Measurements from ENCODE around the gene CDKL5. TPM values are rescaled to one million over a fixed set of nuclear protein-coding genes. Genes with fewer than 3 reads are reported as not detected.

The CDKL5 gene
- total RNA-seq, 1 donor from 2014 or later: 53.5 TPM

GRCh38 chrX:18598413-18598812 is 173.0 kb downstream of the CDKL5 start:
- H3K27me3 Mint-ChIP-seq (ENCODE audit: unreplicated experiment): peaks cover 3% of the 10 kb centered on the region
- DNase-seq: no peak
- peaks cover 4% of the 10 kb centered on the region for H3K4me1 Mint-ChIP-seq (ENCODE audit: low read depth, unreplicated experiment)
- no peak overlapping the region for H3K4me3 Mint-ChIP-seq (ENCODE audit: unreplicated experiment)
- peaks cover 1% of the 10 kb centered on the region for H3K9me3 Mint-ChIP-seq (ENCODE audit: unreplicated experiment)
- TF ChIP-seq CTCF (IDR thresholded peaks at IDR 0.05; ENCODE audit: partially characterized antibody, unreplicated experiment): no peak
- H3K36me3 Mint-ChIP-seq (ENCODE audit: unreplicated experiment): no peaks in the 10 kb centered on the region
- no peak overlapping the region for H3K27ac Mint-ChIP-seq (ENCODE audit: unreplicated experiment)

DNA sequence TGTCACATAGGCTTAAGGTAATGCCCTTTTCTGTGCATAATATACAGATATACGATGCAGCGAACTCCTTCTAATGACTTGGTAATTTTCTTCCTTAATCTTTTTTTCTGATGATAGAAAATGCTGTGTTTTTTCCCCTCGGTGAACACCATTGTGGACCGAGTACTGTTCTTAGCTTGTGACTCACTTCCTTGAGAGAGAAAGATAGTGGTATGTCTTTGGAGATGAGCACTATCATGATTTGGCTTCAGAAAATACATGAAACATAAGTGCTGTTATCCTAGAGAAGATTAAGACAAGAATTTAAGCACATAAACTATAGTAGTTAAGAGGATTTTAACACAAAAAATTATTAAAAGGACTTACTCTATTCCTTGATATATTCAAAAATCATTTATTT is 182.6 kb downstream of the CDKL5 start:
- Mint-ChIP-seq H3K4me3 (ENCODE audit: unreplicated experiment) (no peak overlapping the region), H3K27me3 (ENCODE audit: unreplicated experiment) (no peaks in the 10 kb centered on the region), H3K4me1 (ENCODE audit: low read depth, unreplicated experiment) (no peaks in the 10 kb centered on the region), H3K9me3 (ENCODE audit: unreplicated experiment) (peaks cover 2% of the 10 kb centered on the region), H3K27ac (ENCODE audit: unreplicated experiment) (no peak overlapping the region), H3K36me3 (ENCODE audit: unreplicated experiment) (peaks cover 3% of the 10 kb centered on the region)
- no peak for DNase-seq
- no peak for TF ChIP-seq CTCF (IDR thresholded peaks at IDR 0.05; ENCODE audit: partially characterized antibody, unreplicated experiment)

- H3K9me3 Mint-ChIP-seq (ENCODE audit: unreplicated experiment): peaks cover 6% of the 10 kb centered on the region
- peaks cover 16% of the 10 kb centered on the region for H3K4me1 Mint-ChIP-seq (ENCODE audit: low read depth, unreplicated experiment)
- no peak for DNase-seq
- H3K27me3 Mint-ChIP-seq (ENCODE audit: unreplicated experiment): peaks cover 4% of the 10 kb centered on the region
- TF ChIP-seq CTCF (IDR thresholded peaks at IDR 0.05; ENCODE audit: partially characterized antibody, unreplicated experiment): no peak
- no peak overlapping the region for H3K27ac Mint-ChIP-seq (ENCODE audit: unreplicated experiment)
- no peak overlapping the region for H3K4me3 Mint-ChIP-seq (ENCODE audit: unreplicated experiment)
- peaks cover 3% of the 10 kb centered on the region for H3K36me3 Mint-ChIP-seq (ENCODE audit: unreplicated experiment)
Observed at GRCh38 chrX:18613930-18614639, 188.7 kb downstream of the CDKL5 start.

DNA sequence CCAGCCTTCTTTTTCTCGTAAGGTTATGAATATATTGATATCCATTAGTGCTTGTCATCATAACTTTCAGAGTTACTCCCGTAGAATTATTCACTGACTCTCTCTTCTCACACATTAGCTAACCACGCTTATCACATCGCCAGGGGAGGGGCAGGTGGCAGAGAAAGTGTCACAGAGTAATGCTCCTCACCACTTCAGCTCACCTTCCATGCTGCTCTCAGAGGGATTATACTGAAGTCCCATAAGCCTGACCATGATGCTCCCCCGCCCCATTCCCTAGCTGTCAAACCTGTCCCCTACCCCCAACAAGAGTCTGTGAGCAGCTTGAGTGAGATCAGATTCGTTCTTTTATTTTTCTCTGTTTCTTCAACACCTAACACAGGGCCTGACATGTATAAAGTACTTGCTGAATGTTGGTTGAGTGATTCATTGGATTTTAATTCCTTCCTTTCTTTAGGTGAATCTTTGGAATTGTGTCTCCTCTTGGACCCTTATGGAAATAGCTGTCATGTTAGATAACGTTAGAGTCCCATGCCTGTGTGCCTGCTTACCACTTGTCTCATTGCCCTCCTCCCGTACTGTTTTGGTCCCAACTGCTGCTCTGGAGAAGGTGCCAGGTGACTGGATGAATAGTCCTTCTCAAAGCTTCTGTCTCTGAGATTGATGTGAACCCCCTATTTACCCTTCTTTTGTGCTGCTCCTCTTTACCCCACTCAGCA is 191.4 kb downstream of the CDKL5 start:
- Mint-ChIP-seq H3K36me3 (ENCODE audit: unreplicated experiment) (no peaks in the 10 kb centered on the region), H3K27me3 (ENCODE audit: unreplicated experiment) (peaks cover 4% of the 10 kb centered on the region), H3K27ac (ENCODE audit: unreplicated experiment) (peak overlapping the region; percentile 78), H3K9me3 (ENCODE audit: unreplicated experiment) (peaks cover 6% of the 10 kb centered on the region), H3K4me3 (ENCODE audit: unreplicated experiment) (no peak overlapping the region), H3K4me1 (ENCODE audit: low read depth, unreplicated experiment) (peaks cover 22% of the 10 kb centered on the region)
- TF ChIP-seq CTCF (IDR thresholded peaks at IDR 0.05; ENCODE audit: partially characterized antibody, unreplicated experiment): no peak
- DNase-seq: no peak

- no peak overlapping the region for H3K4me3 Mint-ChIP-seq (ENCODE audit: unreplicated experiment)
- peaks cover 22% of the 10 kb centered on the region for H3K4me1 Mint-ChIP-seq (ENCODE audit: low read depth, unreplicated experiment)
- H3K27ac Mint-ChIP-seq (ENCODE audit: unreplicated experiment): peak overlapping the region; percentile 78
- no peaks in the 10 kb centered on the region for H3K36me3 Mint-ChIP-seq (ENCODE audit: unreplicated experiment)
- DNase-seq: no peak
- peaks cover 4% of the 10 kb centered on the region for H3K27me3 Mint-ChIP-seq (ENCODE audit: unreplicated experiment)
- TF ChIP-seq CTCF (IDR thresholded peaks at IDR 0.05; ENCODE audit: partially characterized antibody, unreplicated experiment): no peak
- peaks cover 6% of the 10 kb centered on the region for H3K9me3 Mint-ChIP-seq (ENCODE audit: unreplicated experiment)
Observed at GRCh38 chrX:18617407-18617750, 192.0 kb downstream of the CDKL5 start.
